Measurements from ENCODE around the gene PDE4D. TPM values are rescaled to one million over a fixed set of nuclear protein-coding genes. Genes with fewer than 3 reads are reported as not detected.

The PDE4D gene
- total RNA-seq, 1 experiment from 2014 or later: 6.5 TPM

- no peak for TF ChIP-seq EZH2 (IDR thresholded peaks at IDR 0.05; ENCODE audit: borderline replicate concordance, low read depth, low read length, poor library complexity, severe bottlenecking)
- no peak for TF ChIP-seq CTCF (conservative IDR thresholded peaks at IDR 0.05; ENCODE audit: low read depth, low read length)
- intact Hi-C loops (cut with micrococcal nuclease; ENCODE audit: unreplicated experiment): loop anchor here (5.0 kb wide), 1 partner anchor 293 kb away; no protein-coding TSS in a partner anchor
Observed at GRCh38 chr5:59504043-59504442, 389.5 kb downstream of the PDE4D start.

GRCh38 chr5:59503220-59503619 lies 390.3 kb downstream of the PDE4D start:
- ChIA-PET POLR2A (ENCODE audit: low non-redundant PET) (no interaction called here), CTCF (no interaction called here)
- no peak overlapping the region for H3K27ac ChIP-seq (ENCODE audit: low read depth, low read length, poor library complexity, severe bottlenecking)
- H3K9me3 ChIP-seq (ENCODE audit: low read depth, low read length, poor library complexity, severe bottlenecking): no peaks in the 10 kb centered on the region
- intact Hi-C loops (cut with micrococcal nuclease; ENCODE audit: unreplicated experiment): loop anchor here (5.0 kb wide), 1 partner anchor 294 kb away; no protein-coding TSS in a partner anchor
- H3K27me3 ChIP-seq (replicated peaks; ENCODE audit: insufficient read depth, low read depth, low read length, poor library complexity): peaks cover 28% of the 10 kb centered on the region
- no peak overlapping the region for H3K4me3 ChIP-seq (ENCODE audit: low read depth, low read length, poor library complexity, severe bottlenecking)
- BruUV-seq (replicated peaks): no TSS peak
- H3K4me1 ChIP-seq (ENCODE audit: insufficient read depth, low read length, poor library complexity, severe bottlenecking): no peaks in the 10 kb centered on the region
- DNase-seq (ENCODE audit: low spot score): no peak
- no peaks in the 10 kb centered on the region for H3K36me3 ChIP-seq (ENCODE audit: insufficient read depth, low read length, poor library complexity, severe bottlenecking)
- no peak for TF ChIP-seq EZH2 (IDR thresholded peaks at IDR 0.05; ENCODE audit: borderline replicate concordance, low read depth, low read length, poor library complexity, severe bottlenecking)
- TF ChIP-seq CTCF (conservative IDR thresholded peaks at IDR 0.05; ENCODE audit: low read depth, low read length): no peak

More at GRCh38 chr5:59504043-59504442, 389.5 kb downstream of the PDE4D start:
- peaks cover 23% of the 10 kb centered on the region for H3K27me3 ChIP-seq (replicated peaks; ENCODE audit: insufficient read depth, low read depth, low read length, poor library complexity)
- CTCF ChIA-PET: no interaction called here
- DNase-seq (ENCODE audit: low spot score): no peak
- no peaks in the 10 kb centered on the region for H3K4me1 ChIP-seq (ENCODE audit: insufficient read depth, low read length, poor library complexity, severe bottlenecking)
- no peaks in the 10 kb centered on the region for H3K9me3 ChIP-seq (ENCODE audit: low read depth, low read length, poor library complexity, severe bottlenecking)
- H3K4me3 ChIP-seq (ENCODE audit: low read depth, low read length, poor library complexity, severe bottlenecking): no peak overlapping the region
- BruUV-seq (replicated peaks): no TSS peak
- H3K27ac ChIP-seq (ENCODE audit: low read depth, low read length, poor library complexity, severe bottlenecking): no peak overlapping the region
- POLR2A ChIA-PET (ENCODE audit: low non-redundant PET): no interaction called here
- H3K36me3 ChIP-seq (ENCODE audit: insufficient read depth, low read length, poor library complexity, severe bottlenecking): no peaks in the 10 kb centered on the region

GRCh38 chr5:59501316-59501715 lies 392.2 kb downstream of the PDE4D start:
- BruUV-seq (replicated peaks): no TSS peak
- POLR2A ChIA-PET (ENCODE audit: low non-redundant PET): no interaction called here

More at GRCh38 chr5:59501316-59501715, 392.2 kb downstream of the PDE4D start:
- no peaks in the 10 kb centered on the region for H3K36me3 ChIP-seq (ENCODE audit: insufficient read depth, low read length, poor library complexity, severe bottlenecking)
- DNase-seq (ENCODE audit: low spot score): no peak
- H3K27me3 ChIP-seq (replicated peaks; ENCODE audit: insufficient read depth, low read depth, low read length, poor library complexity): peaks cover 35% of the 10 kb centered on the region
- no peak overlapping the region for H3K4me3 ChIP-seq (ENCODE audit: low read depth, low read length, poor library complexity, severe bottlenecking)
- TF ChIP-seq EZH2 (IDR thresholded peaks at IDR 0.05; ENCODE audit: borderline replicate concordance, low read depth, low read length, poor library complexity, severe bottlenecking) (no peak), CTCF (conservative IDR thresholded peaks at IDR 0.05; ENCODE audit: low read depth, low read length) (no peak)
- H3K9me3 ChIP-seq (ENCODE audit: low read depth, low read length, poor library complexity, severe bottlenecking): no peaks in the 10 kb centered on the region
- no peaks in the 10 kb centered on the region for H3K4me1 ChIP-seq (ENCODE audit: insufficient read depth, low read length, poor library complexity, severe bottlenecking)
- CTCF ChIA-PET: no interaction called here
- no peak overlapping the region for H3K27ac ChIP-seq (ENCODE audit: low read depth, low read length, poor library complexity, severe bottlenecking)
- intact Hi-C loops (cut with micrococcal nuclease; ENCODE audit: unreplicated experiment): loop anchor here (5.0 kb wide), 1 partner anchor 296 kb away; no protein-coding TSS in a partner anchor
